AG09309 (cell line): ENCODE data around the gene CLPSL1.
"Not testable (repeated sequence)": the region's sequence is repeated elsewhere in the genome, so short reads cannot be mapped to it uniquely, and the experiment has no call there.

Experiments used
- DNase-seq: peaks from one replicate; pipeline ENCODE4 v3.0.0-alpha.2; 2010; ENCODE audit warnings: low read depth
- H3K4me3 ChIP-seq: 2 replicates; pipeline ENCODE4 v1.5.1; 2011; ENCODE audit warnings: mild to moderate bottlenecking, low read depth, low read length, moderate library complexity; ENCODE audit not compliant: control insufficient read depth
- CTCF ChIP-seq: IDR thresholded peaks from 2 replicates; pipeline ENCODE4 v1.5.1; 2011; ENCODE audit warnings: mild to moderate bottlenecking, low read depth, low read length, inconsistent platforms; ENCODE audit not compliant: insufficient read depth, control insufficient read depth; ENCODE audit errors: missing control alignments

The CLPSL1 gene, protein sequence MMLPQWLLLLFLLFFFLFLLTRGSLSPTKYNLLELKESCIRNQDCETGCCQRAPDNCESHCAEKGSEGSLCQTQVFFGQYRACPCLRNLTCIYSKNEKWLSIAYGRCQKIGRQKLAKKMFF

GRCh38 chr6:35780719-35781118, at the start of gene CLPSL1:
Gene CLPSL1 (plus strand): TSS chr6:35781019. CDS start chr6:35781111, 92 bp downstream.
- no peak for TF ChIP-seq CTCF
- DNase-seq: no peak
- H3K4me3 ChIP-seq: no peak within 1 kb of the TSS

DNA sequence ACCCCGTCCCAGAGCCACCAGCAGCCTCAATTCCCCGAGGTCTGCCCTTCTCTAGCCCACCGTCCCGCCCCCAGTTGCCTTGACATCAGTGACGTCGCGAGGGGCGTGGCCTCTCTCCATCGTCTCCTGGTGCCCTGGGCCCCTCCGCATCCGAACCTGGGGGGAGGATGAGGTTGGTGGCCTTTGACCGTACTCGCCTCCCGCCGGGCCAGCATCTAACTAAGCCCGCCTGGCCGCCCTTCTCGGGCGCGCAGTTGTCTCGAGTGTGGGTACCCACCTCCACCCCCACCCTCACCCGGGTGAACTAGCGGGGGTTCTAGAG, 49.4 kb upstream of the CLPSL1 start:
- peak overlapping the region; percentile 82 for H3K4me3 ChIP-seq
- TF ChIP-seq CTCF: no peak
- no peak for DNase-seq

- peak overlapping the region; percentile 82 for H3K4me3 ChIP-seq
- TF ChIP-seq CTCF: no peak
- DNase-seq: no peak
Measured at GRCh38 chr6:35731736-35732532, 48.9 kb upstream of the CLPSL1 start.

GRCh38 chr6:35733633-35734032, 47.2 kb upstream of the CLPSL1 start:
- no peak for TF ChIP-seq CTCF
- DNase-seq: no peak
- no peak overlapping the region for H3K4me3 ChIP-seq

DNA sequence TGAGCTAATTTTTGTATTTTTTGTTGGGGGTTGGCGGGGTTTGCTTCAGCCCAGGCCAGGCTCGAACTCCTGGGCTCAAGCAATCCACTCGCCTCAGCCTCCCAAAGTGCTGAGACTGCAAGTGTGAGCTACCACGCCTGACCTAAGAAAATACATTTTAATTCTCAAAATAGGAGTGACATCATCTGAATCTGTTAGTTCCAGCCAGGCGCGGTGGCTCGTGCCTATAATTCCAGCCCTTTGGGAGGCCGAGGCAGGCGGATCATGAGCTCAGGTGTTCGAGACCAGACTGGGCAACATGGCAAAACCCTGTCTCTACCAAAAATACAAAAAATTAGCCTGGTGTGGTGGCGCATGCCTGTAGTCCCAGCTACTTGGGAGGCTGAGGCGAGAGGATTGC, 46.5 kb upstream of the CLPSL1 start:
- not testable (repeated sequence) for H3K4me3 ChIP-seq, DNase-seq

GRCh38 chr6:35735452-35735851, 45.4 kb upstream of the CLPSL1 start:
- DNase-seq: no peak
- no peak overlapping the region for H3K4me3 ChIP-seq
- TF ChIP-seq CTCF: no peak

- peak; percentile 93 for TF ChIP-seq CTCF
- no peak overlapping the region for H3K4me3 ChIP-seq
- no peak for DNase-seq
Measured at GRCh38 chr6:35736253-35736894, 44.4 kb upstream of the CLPSL1 start.
